Stomach (tissue), 9 donors: ENCODE results near the gene GTF3C2. TPM values are rescaled to one million over a fixed set of nuclear protein-coding genes. Genes with fewer than 3 reads are reported as not detected.

Source experiments
- DNase-seq, 2 donors: peaks; one replicate each; pipeline versions ENCODE4 v3.0.0 to v3.0.0-alpha.2; 2013 to 2019
- H3K27ac ChIP-seq, 5 donors: fragments of 200-600 bp in 4 of 5; sonication (generic) in 4 of 5; one replicate each; pipeline ENCODE4 v1.5.1; 2013 to 2019; ENCODE audit warnings: mild to moderate bottlenecking in 1 of 5, moderate library complexity in 1 of 5
- H3K27me3 ChIP-seq, 3 donors: fragments of 200-600 bp; sonication (generic); one replicate each; pipeline ENCODE4 v1.5.1; 2017 to 2019; ENCODE audit warnings: mixed run types in 1 of 3
- H3K36me3 ChIP-seq, 4 donors: fragments of 200-600 bp; sonication (generic); 1 replicate in 3 of 4; 2 replicates in 1 of 4; pipeline ENCODE4 v1.5.1; 2016 to 2019
- H3K4me1 ChIP-seq, 4 donors: fragments of 200-600 bp; sonication (generic); one replicate each; pipeline ENCODE4 v1.5.1; 2016 to 2019
- H3K4me3 ChIP-seq, 4 donors: fragments of 200-600 bp; sonication (generic) in 3 of 4; one replicate each; pipeline ENCODE4 v1.5.1; 2016 to 2019; ENCODE audit warnings: mild to moderate bottlenecking in 1 of 4
- H3K9me3 ChIP-seq, 4 donors: fragments of 200-600 bp; sonication (generic); one replicate each; pipeline ENCODE4 v1.5.1; 2016 to 2019
- EP300 ChIP-seq: sonication (generic); formaldehyde crosslinking; IDR thresholded peaks from one replicate; pipeline ENCODE4 v1.6.1; 2017; ENCODE audit warnings: antibody characterized with exemption
- POLR2A ChIP-seq, 4 donors: fragments of 450-650 bp; IDR thresholded peaks; one replicate each; pipeline ENCODE4 v1.6.1; 2016; ENCODE audit warnings: antibody characterized with exemption in 4 of 4, control low read depth in 2 of 4, mild to moderate bottlenecking in 1 of 4, moderate library complexity in 1 of 4
- POLR2AphosphoS5 ChIP-seq, 3 donors: sonication (generic); formaldehyde crosslinking; IDR thresholded peaks; one replicate each; pipeline ENCODE4 v1.6.1; 2016; ENCODE audit warnings: antibody characterized with exemption in 3 of 3
- WGBS, 5 donors: extraction: QIAGEN DNeasy Blood & Tissue Kit in 3 of 5; methylation state at CpG; one replicate each; pipeline versions ENCODE4 v1.1.5 to v1.1.7; 2013 to 2018; 5-methylcytosine and 5-hydroxymethylcytosine counted together
- intact Hi-C: fragments of 100-400 bp; cut with DNase I; formaldehyde crosslinking; loops from one replicate; pipeline ENCODE4 v1.15.1; 2023; ENCODE audit warnings: low total_unique reads
- polyA plus RNA-seq, 3 donors: library from polyadenylated mRNA; stranded (reverse); fragments of 200-250 nt; gene quantifications; one replicate each; pipeline ENCODE4 v1.2.3, GENCODE V29; 2013
- total RNA-seq, 5 donors: library from RNA; depleted of rRNA; stranded (reverse); fragments of >200 nt; gene quantifications; one replicate each; pipeline versions ENCODE4 v1.1.0 to v1.2.3, GENCODE V29; 2014 to 2016
- TF ChIP-seq, protein P1 (sequence below), 7 experiments: fragments of 450-650 bp in 4 of 7; fragments of 200-600 bp in 3 of 7; sonication (generic) in 3 of 7; IDR thresholded peaks; one replicate each; pipeline ENCODE4 v1.5.1; 2016 to 2019; ENCODE audit warnings: antibody characterized with exemption in 7 of 7, control low read depth in 2 of 7, mild to moderate bottlenecking in 1 of 7
- donor health status: healthy with polysubstance abuse.
- donor health status: Bipolar disorder and iron deficiency.
- donor health status: healthy.

Gene GTF3C2
- total and polyA plus RNA-seq, 8 donors = 18.8 to 125 (median 32.9) TPM

DNA sequence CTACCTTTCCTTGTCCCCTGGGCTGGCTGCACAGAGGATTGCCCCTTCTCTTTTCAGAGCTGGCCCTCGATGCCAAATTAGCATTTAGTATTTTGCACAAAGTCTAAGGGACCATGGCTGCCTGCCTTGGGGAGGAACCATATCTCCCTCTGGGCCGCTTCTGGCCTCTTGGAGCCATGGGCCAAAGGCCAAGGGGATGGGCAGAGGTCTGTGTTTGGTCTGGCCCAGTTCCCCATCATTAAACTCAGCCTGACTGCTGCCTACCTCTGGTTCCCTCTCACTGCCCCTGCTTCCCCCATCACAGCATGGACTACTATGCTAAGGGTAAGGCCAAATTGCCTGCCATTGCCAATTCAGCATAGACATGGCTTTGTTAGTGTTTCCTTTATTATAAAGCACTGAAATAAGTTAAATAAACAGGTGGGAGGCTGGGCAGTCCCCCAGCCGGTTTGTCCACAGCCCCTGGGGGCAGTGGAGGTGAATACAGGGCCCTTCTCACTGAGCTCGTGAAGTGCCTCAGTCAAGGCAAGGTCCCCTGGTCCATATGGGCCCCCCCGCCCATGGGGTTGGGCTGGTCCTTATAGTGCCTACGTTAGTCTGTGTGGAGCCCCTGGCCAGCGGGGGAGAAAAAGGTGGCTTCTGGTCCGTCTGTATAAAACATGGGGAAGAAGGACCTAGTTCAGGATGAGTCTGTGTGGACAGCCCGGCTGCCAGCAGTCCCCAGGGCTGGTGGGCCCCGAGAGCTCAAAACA, 20.5 kb upstream of the GTF3C2 start:
- WGBS, 5 donors = 61 to 71% (median 67%) methylated on average over 10 of the region's 10 CpGs
- Histone ChIP-seq H3K4me1 (peaks cover 29 to 58% (median 54%) of the 10 kb centered on the region in 4 donors), H3K27ac (no peak overlapping the region), H3K27me3 (no peaks in the 10 kb centered on the region), H3K4me3 (no peak overlapping the region), H3K36me3 (peaks cover 58 to 76% (median 71%) of the 10 kb centered on the region in 4 donors), H3K9me3 (no peaks in the 10 kb centered on the region)
- intact Hi-C loops = no loop called here
- DNase-seq = no peak
- TF ChIP-seq, protein P1, sequence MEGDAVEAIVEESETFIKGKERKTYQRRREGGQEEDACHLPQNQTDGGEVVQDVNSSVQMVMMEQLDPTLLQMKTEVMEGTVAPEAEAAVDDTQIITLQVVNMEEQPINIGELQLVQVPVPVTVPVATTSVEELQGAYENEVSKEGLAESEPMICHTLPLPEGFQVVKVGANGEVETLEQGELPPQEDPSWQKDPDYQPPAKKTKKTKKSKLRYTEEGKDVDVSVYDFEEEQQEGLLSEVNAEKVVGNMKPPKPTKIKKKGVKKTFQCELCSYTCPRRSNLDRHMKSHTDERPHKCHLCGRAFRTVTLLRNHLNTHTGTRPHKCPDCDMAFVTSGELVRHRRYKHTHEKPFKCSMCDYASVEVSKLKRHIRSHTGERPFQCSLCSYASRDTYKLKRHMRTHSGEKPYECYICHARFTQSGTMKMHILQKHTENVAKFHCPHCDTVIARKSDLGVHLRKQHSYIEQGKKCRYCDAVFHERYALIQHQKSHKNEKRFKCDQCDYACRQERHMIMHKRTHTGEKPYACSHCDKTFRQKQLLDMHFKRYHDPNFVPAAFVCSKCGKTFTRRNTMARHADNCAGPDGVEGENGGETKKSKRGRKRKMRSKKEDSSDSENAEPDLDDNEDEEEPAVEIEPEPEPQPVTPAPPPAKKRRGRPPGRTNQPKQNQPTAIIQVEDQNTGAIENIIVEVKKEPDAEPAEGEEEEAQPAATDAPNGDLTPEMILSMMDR (IDR thresholded peaks at IDR 0.05) = no peak
- TF ChIP-seq POLR2AphosphoS5 (IDR thresholded peaks at IDR 0.05) = no peak
- no peak for TF ChIP-seq EP300
- TF ChIP-seq POLR2A (IDR thresholded peaks at IDR 0.05) = no peak

DNA sequence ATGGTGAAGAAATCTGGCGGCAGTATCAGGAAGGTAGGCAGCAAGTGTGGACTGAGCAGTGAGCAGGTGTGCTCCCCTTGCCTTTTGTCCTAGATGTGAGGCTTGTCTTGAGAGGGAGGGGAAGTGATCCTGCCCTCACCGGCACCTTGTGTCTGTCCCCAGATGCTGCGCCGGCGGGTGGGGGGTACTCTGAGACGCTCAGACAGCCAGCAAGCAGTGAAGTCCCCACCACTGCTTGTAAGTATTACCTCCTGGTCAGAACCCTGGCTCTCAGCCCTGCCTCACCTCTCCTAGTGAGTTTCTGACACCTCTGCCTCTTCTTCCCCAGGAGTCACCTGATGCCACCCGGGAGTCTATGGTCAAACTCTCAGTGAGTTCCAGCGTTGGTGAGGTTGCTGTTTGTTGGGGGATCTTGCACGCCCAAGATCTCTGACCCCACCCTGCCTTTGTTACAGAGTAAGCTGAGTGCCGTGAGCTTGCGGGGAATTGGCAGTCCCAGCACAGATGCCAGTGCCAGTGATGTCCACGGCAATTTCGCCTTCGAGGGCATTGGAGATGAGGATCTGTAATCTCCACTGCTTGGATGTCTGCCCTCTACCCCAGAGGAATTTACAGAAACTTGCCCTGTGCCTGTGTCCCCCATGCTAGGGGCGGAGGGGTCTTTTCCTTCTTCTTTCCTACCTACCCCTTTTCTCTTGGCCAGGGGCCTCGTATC, 19.7 kb upstream of the GTF3C2 start:
- H3K9me3 ChIP-seq = no peaks in the 10 kb centered on the region
- intact Hi-C loops = no loop called here
- 75 to 83% (median 77%) methylated on average over 15 to 16 of the region's 16 CpGs for WGBS, 5 donors
- DNase-seq = no peak
- H3K27me3 ChIP-seq = no peaks in the 10 kb centered on the region
- H3K4me1 ChIP-seq = peaks cover 35 to 61% (median 59%) of the 10 kb centered on the region in 4 donors
- H3K4me3 ChIP-seq = no peak overlapping the region
- no peak overlapping the region for H3K27ac ChIP-seq
- peaks cover 53 to 68% (median 65%) of the 10 kb centered on the region in 4 donors for H3K36me3 ChIP-seq
- no peak for TF ChIP-seq EP300
- no peak for TF ChIP-seq POLR2A (IDR thresholded peaks at IDR 0.05)
- TF ChIP-seq, protein P1 (IDR thresholded peaks at IDR 0.05) = no peak
- no peak for TF ChIP-seq POLR2AphosphoS5 (IDR thresholded peaks at IDR 0.05)

DNA sequence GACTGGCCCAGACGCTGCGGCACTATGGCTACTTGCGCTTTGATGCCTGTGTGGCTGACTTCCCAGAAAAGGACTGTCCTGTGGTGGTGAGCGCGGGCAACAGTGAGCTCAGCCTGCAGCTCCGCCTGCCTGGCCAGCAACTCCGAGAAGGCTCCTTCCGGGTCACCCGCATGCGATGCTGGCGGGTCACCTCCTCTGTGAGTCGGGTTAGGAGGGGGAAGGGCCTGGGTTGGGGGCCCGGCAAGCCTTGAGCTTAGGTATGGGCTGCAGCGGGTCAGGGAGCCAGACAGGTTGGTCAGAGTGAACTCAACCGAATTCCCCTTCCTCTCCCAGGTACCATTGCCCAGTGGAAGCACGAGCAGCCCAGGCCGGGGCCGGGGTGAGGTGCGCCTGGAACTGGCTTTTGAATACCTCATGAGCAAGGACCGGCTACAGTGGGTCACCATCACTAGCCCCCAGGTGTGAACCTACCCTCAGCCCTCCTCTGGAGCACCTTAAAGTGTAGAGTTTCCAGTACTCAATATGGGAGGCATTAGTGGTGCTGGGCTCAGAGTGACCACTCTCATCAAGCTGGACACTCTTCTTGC, 19.0 kb upstream of the GTF3C2 start:
- peaks cover 53 to 67% (median 64%) of the 10 kb centered on the region in 4 donors for H3K36me3 ChIP-seq
- no peaks in the 10 kb centered on the region for H3K9me3 ChIP-seq
- H3K4me1 ChIP-seq = peaks cover 32 to 61% (median 57%) of the 10 kb centered on the region in 4 donors
- no peak for DNase-seq
- intact Hi-C loops = no loop called here
- H3K4me3 ChIP-seq = no peak overlapping the region
- no peaks in the 10 kb centered on the region for H3K27me3 ChIP-seq
- no peak overlapping the region for H3K27ac ChIP-seq
- WGBS, 5 donors = 81 to 94% (median 91%) methylated on average over 14 to 20 of the region's 20 CpGs
- TF ChIP-seq POLR2A (IDR thresholded peaks at IDR 0.05) (no peak), EP300 (no peak), POLR2AphosphoS5 (IDR thresholded peaks at IDR 0.05) (no peak)
- TF ChIP-seq, protein P1 (IDR thresholded peaks at IDR 0.05) = no peak

DNA sequence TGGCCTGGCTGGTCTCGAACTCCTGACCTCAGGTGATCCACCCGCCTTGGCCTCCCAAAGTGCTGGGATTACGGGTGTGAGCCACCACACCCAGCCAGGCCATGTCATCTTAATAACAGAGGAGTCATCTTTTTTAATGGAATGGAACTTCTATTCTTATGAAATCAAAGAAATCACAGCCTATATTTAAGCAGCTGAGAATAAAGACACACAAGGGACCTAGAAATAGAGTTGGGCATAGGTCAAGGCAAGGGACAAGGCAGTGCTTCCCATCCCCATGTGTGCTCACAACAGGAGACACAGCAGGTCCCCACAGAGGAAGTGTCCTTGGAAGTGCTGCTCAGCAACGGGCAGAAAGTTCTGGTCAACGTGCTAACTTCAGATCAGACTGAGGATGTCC, 17.0 kb upstream of the GTF3C2 start:
- 88 to 94% (median 90%) methylated on average over 5 of the region's 5 CpGs for WGBS, 5 donors
- DNase-seq = no peak
- TF ChIP-seq POLR2A (IDR thresholded peaks at IDR 0.05) = no peak
- TF ChIP-seq POLR2AphosphoS5 (IDR thresholded peaks at IDR 0.05) = no peak
- no peak for TF ChIP-seq EP300
- TF ChIP-seq, protein P1 (IDR thresholded peaks at IDR 0.05) = no peak
- Histone ChIP-seq H3K27me3 (no peaks in the 10 kb centered on the region), H3K27ac (no peak overlapping the region), H3K9me3 (no peaks in the 10 kb centered on the region), H3K4me3 (no peak overlapping the region), H3K36me3 (peaks cover 53 to 68% (median 66%) of the 10 kb centered on the region in 4 donors), H3K4me1 (peaks cover 27 to 56% (median 53%) of the 10 kb centered on the region in 4 donors)
- intact Hi-C loops = no loop called here
